CD4-positive, alpha-beta memory T cell (primary cell): ENCODE data around the gene MOGAT3. TPM values are rescaled to one million over a fixed set of nuclear protein-coding genes. Genes with fewer than 3 reads are reported as not detected.

Source experiments
- CTCF ChIA-PET: fragments of 350-600 bp; sonication (Branson Sonifier 250); formaldehyde crosslinking; loops from one replicate; lab custom pipeline; 2021; ENCODE audit warnings: inconsistent platforms; ENCODE audit not compliant: partially characterized antibody; lab: Charles Lee
- POLR2A ChIA-PET: fragments of 350-600 bp; sonication (Branson Sonifier 250); formaldehyde crosslinking; loops from one replicate; lab custom pipeline; 2021; ENCODE audit not compliant: partially characterized antibody; lab: Charles Lee
- DNase-seq, 5 donors: peaks; one replicate each; pipeline versions ENCODE4 v3.0.0 to v3.0.0-alpha.2; 2020 to 2022; ENCODE audit warnings: mixed read lengths in 1 of 5
- H3K27ac ChIP-seq: one replicate; pipeline ENCODE4 v1.7.0; 2013; ENCODE audit warnings: low read depth, low read length
- H3K27me3 ChIP-seq: 2 replicates; pipeline ENCODE4 v1.7.0; 2013; ENCODE audit warnings: mild to moderate bottlenecking, low read length, moderate library complexity; ENCODE audit not compliant: insufficient read depth
- H3K36me3 ChIP-seq: 2 replicates; pipeline ENCODE4 v1.7.0; 2013; ENCODE audit warnings: mild to moderate bottlenecking, low read length, moderate library complexity; ENCODE audit not compliant: insufficient read depth
- H3K4me1 ChIP-seq: 2 replicates; pipeline ENCODE4 v1.7.0; 2013; ENCODE audit warnings: mild to moderate bottlenecking, low read length, moderate library complexity; ENCODE audit not compliant: insufficient read depth
- H3K4me3 ChIP-seq, 2 donors: one replicate each; pipeline ENCODE4 v1.7.0; 2013; ENCODE audit warnings: low read length in 2 of 2, mild to moderate bottlenecking in 1 of 2
- H3K9me3 ChIP-seq, 2 donors: one replicate each; pipeline ENCODE4 v1.7.0; 2013; ENCODE audit warnings: low read length in 2 of 2, control low read depth in 1 of 2; ENCODE audit not compliant: control insufficient read depth in 1 of 2
- H3K27ac Mint-ChIP-seq, 7 donors: one replicate each; pipeline ENCODE4 v1.8.0; 2020 to 2021; ENCODE audit warnings: mixed read lengths in 7 of 7, mild to moderate bottlenecking in 6 of 7, inconsistent platforms in 3 of 7, moderate library complexity in 3 of 7
- H3K27me3 Mint-ChIP-seq, 2 donors: one replicate each; pipeline ENCODE4 v1.8.0; 2020 to 2021; ENCODE audit warnings: mixed read lengths in 2 of 2
- H3K36me3 Mint-ChIP-seq, 2 donors: one replicate each; pipeline ENCODE4 v1.8.0; 2020 to 2021; ENCODE audit warnings: mixed read lengths in 2 of 2, inconsistent platforms in 1 of 2, mild to moderate bottlenecking in 1 of 2
- H3K4me1 Mint-ChIP-seq, 4 donors: one replicate each; pipeline ENCODE4 v1.8.0; 2020 to 2021; ENCODE audit warnings: mixed read lengths in 4 of 4, mild to moderate bottlenecking in 1 of 4
- H3K4me3 Mint-ChIP-seq, 8 donors: one replicate each; pipeline ENCODE4 v1.8.0; 2020 to 2021; ENCODE audit warnings: mixed read lengths in 8 of 8, mild to moderate bottlenecking in 7 of 8, moderate library complexity in 6 of 8, inconsistent platforms in 3 of 8
- H3K9me3 Mint-ChIP-seq, 8 donors: one replicate each; pipeline ENCODE4 v1.8.0; 2020 to 2021; ENCODE audit warnings: mixed read lengths in 8 of 8, mild to moderate bottlenecking in 5 of 8, inconsistent platforms in 3 of 8, moderate library complexity in 1 of 8
- intact Hi-C: fragments of 100-400 bp; cut with micrococcal nuclease; formaldehyde crosslinking; loops from one replicate; pipeline ENCODE4 v1.15.1; 2023
- polyA plus RNA-seq, 2 donors: library from polyadenylated mRNA; unstranded; fragments of 300-500 nt; fragmentation: Illumina TruSeq; gene quantifications; one replicate each; pipeline ENCODE4 v1.2.3, GENCODE V29; 2021
- total RNA-seq, 2 experiments: library from RNA; stranded (reverse); gene quantifications; one replicate each; pipeline ENCODE4 v1.2.3, GENCODE V29; 2021

The MOGAT3 gene
- total and polyA plus RNA-seq, 4 experiments from 2014 or later = not detected

- Histone ChIP-seq H3K27me3 (no peaks in the 10 kb centered on the region), H3K27ac (no peak overlapping the region), H3K4me3 (no peak overlapping the region), H3K36me3 (peaks cover 2% of the 10 kb centered on the region), H3K4me1 (peaks cover 13% of the 10 kb centered on the region), H3K9me3 (no peaks in the 10 kb centered on the region)
- POLR2A ChIA-PET = no interaction called here
- no peaks in the 10 kb centered on the region for H3K9me3 Mint-ChIP-seq
- H3K36me3 Mint-ChIP-seq = peaks cover 16 to 27% of the 10 kb centered on the region in 2 donors
- peaks cover 6 to 15% (median 12%) of the 10 kb centered on the region in 4 donors for H3K4me1 Mint-ChIP-seq
- CTCF ChIA-PET = interaction anchor here (1.3 to 3.5 kb wide), 7 partner anchors 9 to 88 kb away, joined by 4 to 32 read pairs (median 5); partner anchors contain the start of genes FIS1 and VGF
- no peak for DNase-seq
- peaks cover 0 to 2% of the 10 kb centered on the region in 2 donors for H3K27me3 Mint-ChIP-seq
- intact Hi-C loops = no loop called here
- H3K4me3 Mint-ChIP-seq = peak overlapping the region in 4 of 8 donors; percentile 10 to 40 (median 35)
- H3K27ac Mint-ChIP-seq = peak overlapping the region in 1 of 7 donors; percentile 13
These were observed 44.6 kb downstream of the MOGAT3 start for GRCh38 chr7:101156277-101156676.

GRCh38 chr7:101155303-101155702 is 45.5 kb downstream of the MOGAT3 start:
- no peaks in the 10 kb centered on the region for H3K27me3 Mint-ChIP-seq
- CTCF ChIA-PET = interaction anchor here (0.6 to 3.5 kb wide), 7 partner anchors 10 to 89 kb away, joined by 3 to 32 read pairs (median 5); partner anchors contain the start of genes FIS1 and VGF
- no peaks in the 10 kb centered on the region for H3K9me3 Mint-ChIP-seq
- H3K4me3 Mint-ChIP-seq = peak overlapping the region; percentile 60 to 87 (median 82)
- H3K4me3 ChIP-seq = peak overlapping the region; percentile 31 to 58
- no peak overlapping the region for H3K27ac ChIP-seq
- H3K4me1 ChIP-seq = peaks cover 13% of the 10 kb centered on the region
- peaks cover 6 to 15% (median 12%) of the 10 kb centered on the region in 4 donors for H3K4me1 Mint-ChIP-seq
- H3K36me3 ChIP-seq = peaks cover 2% of the 10 kb centered on the region
- peaks cover 15 to 20% of the 10 kb centered on the region in 2 donors for H3K36me3 Mint-ChIP-seq
- no peak for DNase-seq
- intact Hi-C loops = no loop called here
- no peaks in the 10 kb centered on the region for H3K27me3 ChIP-seq
- peak overlapping the region in 6 of 7 donors; percentile 5 to 52 (median 28) for H3K27ac Mint-ChIP-seq
- POLR2A ChIA-PET = interaction anchor here (1.0 to 1.1 kb wide), 4 partner anchors 9 to 63 kb away, joined by 3 to 5 read pairs (median 4); partner anchors contain the start of genes VGF and ZNHIT1
- H3K9me3 ChIP-seq = no peaks in the 10 kb centered on the region

- no peaks in the 10 kb centered on the region for H3K9me3 ChIP-seq
- ChIA-PET POLR2A (interaction anchor here (1.0 to 1.1 kb wide), 2 partner anchors 13 to 63 kb away, joined by 3 to 5 read pairs; partner anchors contain the start of gene ZNHIT1), CTCF (interaction anchor here (1.0 to 3.5 kb wide), 7 partner anchors 11 to 90 kb away, joined by 3 to 37 read pairs (median 7); partner anchors contain the start of gene FIS1)
- Mint-ChIP-seq H3K27ac (peak overlapping the region in 3 of 7 donors; percentile 17 to 33 (median 24)), H3K4me1 (peaks cover 6 to 15% (median 12%) of the 10 kb centered on the region in 4 donors), H3K36me3 (peaks cover 14% of the 10 kb centered on the region in 2 donors), H3K27me3 (peaks cover under 1% of the 10 kb centered on the region in 2 donors), H3K4me3 (peak overlapping the region; percentile 60 to 87 (median 82)), H3K9me3 (no peaks in the 10 kb centered on the region)
- H3K27ac ChIP-seq = no peak overlapping the region
- no peak for DNase-seq
- H3K36me3 ChIP-seq = peaks cover 2% of the 10 kb centered on the region
- peak overlapping the region; percentile 31 to 58 for H3K4me3 ChIP-seq
- intact Hi-C loops = loop anchor here (1.0 kb wide), 1 partner anchor 11 kb away; the partner anchor contains the start of gene VGF
- H3K4me1 ChIP-seq = peaks cover 13% of the 10 kb centered on the region
- H3K27me3 ChIP-seq = no peaks in the 10 kb centered on the region
These were observed 46.1 kb downstream of the MOGAT3 start for GRCh38 chr7:101154693-101155102.

- ChIA-PET POLR2A (interaction anchor here (1.0 kb wide), 1 partner anchor 63 kb away, joined by 3 read pairs; the partner anchor contains the start of gene PLOD3), CTCF (interaction anchor here (1.0 to 3.0 kb wide), 3 partner anchors 10 to 22 kb away, joined by 3 to 37 read pairs (median 3); no protein-coding TSS in a partner anchor)
- Mint-ChIP-seq H3K27me3 (peaks cover 3 to 4% of the 10 kb centered on the region in 2 donors), H3K36me3 (peaks cover 11% of the 10 kb centered on the region in 2 donors), H3K4me1 (peaks cover 6 to 15% (median 12%) of the 10 kb centered on the region in 4 donors), H3K27ac (peak within 1 kb of the TSS; percentile 73 to 97 (median 87)), H3K4me3 (peak within 1 kb of the TSS; percentile 81 to 92 (median 86)), H3K9me3 (no peaks in the 10 kb centered on the region)
- Histone ChIP-seq H3K4me1 (peaks cover 13% of the 10 kb centered on the region), H3K36me3 (peaks cover 2% of the 10 kb centered on the region), H3K27me3 (no peaks in the 10 kb centered on the region), H3K4me3 (peak within 1 kb of the TSS; percentile 31 to 58), H3K27ac (no peak within 1 kb of the TSS), H3K9me3 (no peaks in the 10 kb centered on the region)
- intact Hi-C loops = loop anchor here (1.0 kb wide), 1 partner anchor 11 kb away; the partner anchor contains the start of gene VGF
- DNase-seq = peak; percentile 90 to 93 (median 91)
These were observed 46.7 kb downstream of the MOGAT3 start, which contains the start of gene AP1S1 for GRCh38 chr7:101153969-101154692. TSS of gene AP1S1 (plus strand) at chr7:101154476. CDS start at chr7:101154515, 39 bp downstream.

- H3K36me3 Mint-ChIP-seq = peaks cover 0 to 5% of the 10 kb centered on the region in 2 donors
- CTCF ChIA-PET = interaction anchor here (0.7 to 3.0 kb wide), 4 partner anchors 8 to 92 kb away, joined by 3 to 37 read pairs (median 4); partner anchors contain the start of gene FIS1
- Histone ChIP-seq H3K9me3 (no peaks in the 10 kb centered on the region), H3K4me1 (peaks cover 13% of the 10 kb centered on the region), H3K27me3 (no peaks in the 10 kb centered on the region), H3K27ac (no peak overlapping the region), H3K4me3 (no peak overlapping the region), H3K36me3 (peaks cover under 1% of the 10 kb centered on the region)
- H3K27me3 Mint-ChIP-seq = peaks cover 5 to 7% of the 10 kb centered on the region in 2 donors
- peak overlapping the region in 2 of 8 donors; percentile 24 to 31 for H3K4me3 Mint-ChIP-seq
- H3K4me1 Mint-ChIP-seq = peaks cover 6 to 23% (median 16%) of the 10 kb centered on the region in 4 donors
- H3K27ac Mint-ChIP-seq = peak overlapping the region in 2 of 7 donors; percentile 32 to 46
- POLR2A ChIA-PET = interaction anchor here (1.0 kb wide), 1 partner anchor 8 kb away, joined by 3 read pairs; no protein-coding TSS in a partner anchor
- intact Hi-C loops = no loop called here
- DNase-seq = no peak
- no peaks in the 10 kb centered on the region for H3K9me3 Mint-ChIP-seq
These were observed 48.8 kb downstream of the MOGAT3 start for GRCh38 chr7:101151908-101152651.
